DND-41 (cell line): ENCODE results near the gene P2RX2.

ENCODE experiments used
- ATAC-seq: fragments of 200-7000 bp; cut with Tn5 transposase; 3 replicates; pipeline ENCODE4 v1.9.1; 2021; ENCODE audit warnings: low read depth; ENCODE audit not compliant: insufficient read depth
- DNase-seq: peaks from one replicate; pipeline ENCODE4 v3.0.0-alpha.2; 2020
- H2AFZ ChIP-seq: 2 replicates; pipeline ENCODE4 v1.6.0; 2012; ENCODE audit warnings: low read depth, low read length
- H3K27ac ChIP-seq: 2 replicates; pipeline ENCODE4 v1.5.1; 2012; ENCODE audit warnings: low read length, inconsistent platforms
- H3K27me3 ChIP-seq: fragments of 200-600 bp; sonication (generic); 2 replicates; pipeline ENCODE4 v1.6.0; 2012; ENCODE audit warnings: low read length, mild to moderate bottlenecking, inconsistent platforms; ENCODE audit not compliant: insufficient read depth, poor library complexity
- H3K36me3 ChIP-seq: 2 replicates; pipeline ENCODE4 v1.5.1; 2012; ENCODE audit warnings: low read length, inconsistent platforms; ENCODE audit not compliant: insufficient read depth
- H3K4me1 ChIP-seq: 2 replicates; pipeline ENCODE4 v1.5.1; 2012; ENCODE audit warnings: mild to moderate bottlenecking, low read length; ENCODE audit not compliant: insufficient read depth
- H3K4me2 ChIP-seq: 2 replicates; pipeline ENCODE4 v1.6.0; 2012; ENCODE audit warnings: mild to moderate bottlenecking, moderate library complexity, low read length, inconsistent platforms; ENCODE audit not compliant: insufficient read depth
- H3K4me3 ChIP-seq, 2 experiments: fragments of 200-600 bp in 1 of 2; shearing (Covaris generic) in 1 of 2; 2 replicates each; pipeline ENCODE4 v1.5.1; 2012 to 2016; ENCODE audit warnings: inconsistent platforms in 2 of 2, low read length in 2 of 2, mild to moderate bottlenecking in 2 of 2, low read depth in 1 of 2, moderate library complexity in 1 of 2
- H3K79me2 ChIP-seq: 2 replicates; pipeline ENCODE4 v1.6.0; 2012; ENCODE audit warnings: low read length, inconsistent platforms; ENCODE audit not compliant: insufficient read depth
- H3K9ac ChIP-seq: 2 replicates; pipeline ENCODE4 v1.6.0; 2012; ENCODE audit warnings: low read depth, mild to moderate bottlenecking, inconsistent platforms, low read length, moderate library complexity
- H3K9me3 ChIP-seq: 2 replicates; pipeline ENCODE4 v1.5.1; 2012; ENCODE audit warnings: low read length, moderate library complexity, mild to moderate bottlenecking, inconsistent platforms; ENCODE audit not compliant: insufficient read depth, severe bottlenecking
- H4K20me1 ChIP-seq: 2 replicates; pipeline ENCODE4 v1.6.0; 2012; ENCODE audit warnings: low read length; ENCODE audit not compliant: insufficient read depth
- CTCF ChIP-seq: IDR thresholded peaks from 2 replicates; pipeline ENCODE4 v1.5.1; 2012; ENCODE audit warnings: borderline replicate concordance, low read length, moderate library complexity, mild to moderate bottlenecking; ENCODE audit not compliant: poor library complexity, severe bottlenecking; ENCODE audit errors: extremely low read depth
- EZH2 ChIP-seq: IDR thresholded peaks from 3 replicates; pipeline ENCODE4 v1.6.1; 2012; ENCODE audit warnings: borderline replicate concordance, low read depth, mild to moderate bottlenecking, moderate library complexity, low read length, inconsistent platforms; ENCODE audit not compliant: severe bottlenecking

The P2RX2 gene

GRCh38 chr12:132600048-132601032 lies 18.2 kb upstream of the P2RX2 start:
- H3K4me2 ChIP-seq = peak overlapping the region; percentile 52
- peak overlapping the region in 1 of 2 experiments; percentile 39; a peak in 1 of 4 replicates for H3K4me3 ChIP-seq
- H3K27me3 ChIP-seq = peaks cover 10% of the 10 kb centered on the region

GRCh38 chr12:132601171-132601883 lies 17.2 kb upstream of the P2RX2 start:
- H3K27me3 ChIP-seq = peaks cover 10% of the 10 kb centered on the region
- H3K4me1 ChIP-seq = peaks cover 25% of the 10 kb centered on the region
- H3K9ac ChIP-seq = no peak overlapping the region
- TF ChIP-seq EZH2 (no peak), CTCF (no peak)
- H4K20me1 ChIP-seq = peaks cover 5% of the 10 kb centered on the region
- H2AFZ ChIP-seq = no peak overlapping the region
- H3K36me3 ChIP-seq = no peaks in the 10 kb centered on the region
- no peaks in the 10 kb centered on the region for H3K79me2 ChIP-seq
- DNase-seq (no peak), ATAC-seq (no peak)
- no peak overlapping the region for H3K27ac ChIP-seq
- H3K4me3 ChIP-seq = no peak overlapping the region
- no peaks in the 10 kb centered on the region for H3K9me3 ChIP-seq
- no peak overlapping the region for H3K4me2 ChIP-seq

More at GRCh38 chr12:132600048-132601032, 18.2 kb upstream of the P2RX2 start:
- Histone ChIP-seq H4K20me1 (peaks cover 5% of the 10 kb centered on the region), H3K4me1 (peaks cover 25% of the 10 kb centered on the region), H3K9ac (peak overlapping the region; percentile 27), H3K27ac (no peak overlapping the region), H3K9me3 (no peaks in the 10 kb centered on the region), H2AFZ (0 out of 2 replicates have a peak overlapping the region, but pooled peaks have one; percentile 13), H3K79me2 (no peaks in the 10 kb centered on the region), H3K36me3 (no peaks in the 10 kb centered on the region)
- ATAC-seq (peak; percentile 33; the same call in 2 of the 3 replicates), DNase-seq (peak; percentile 30)
- TF ChIP-seq EZH2 (no peak), CTCF (peak; percentile 59)

GRCh38 chr12:132602572-132603239 lies 15.9 kb upstream of the P2RX2 start:
- TF ChIP-seq EZH2 (no peak), CTCF (no peak)
- DNase-seq (no peak), ATAC-seq (no peak)
- Histone ChIP-seq H3K4me3 (no peak overlapping the region), H2AFZ (no peak overlapping the region), H3K4me2 (no peak overlapping the region), H3K36me3 (no peaks in the 10 kb centered on the region), H3K27ac (no peak overlapping the region), H3K9me3 (no peaks in the 10 kb centered on the region), H3K79me2 (no peaks in the 10 kb centered on the region), H3K4me1 (peaks cover 15% of the 10 kb centered on the region), H3K9ac (no peak overlapping the region), H3K27me3 (peaks cover 10% of the 10 kb centered on the region), H4K20me1 (no peaks in the 10 kb centered on the region; the same call in 1 of the 2 replicates)
